Loucy (cell line): ENCODE data around the gene SLC5A10.
"Not testable (repeated sequence)": the region's sequence is repeated elsewhere in the genome, so short reads cannot be mapped to it uniquely, and the experiment has no call there.

ENCODE experiments used
- H2AFZ ChIP-seq: fragments of 200-600 bp; sonication (generic); 2 replicates; pipeline ENCODE4 v1.6.0; 2016; ENCODE audit warnings: antibody characterized with exemption, mild to moderate bottlenecking, low read length, moderate library complexity
- H3F3A ChIP-seq: fragments of 200-600 bp; 2 replicates; pipeline ENCODE4 v1.6.0; 2016; ENCODE audit warnings: antibody characterized with exemption, low read depth, mild to moderate bottlenecking
- H3K27me3 ChIP-seq: fragments of 200-600 bp; sonication (generic); 2 replicates; pipeline ENCODE4 v1.6.1; 2014; ENCODE audit warnings: low read length, mild to moderate bottlenecking; ENCODE audit not compliant: insufficient read depth, poor library complexity, severe bottlenecking
- H3K36me3 ChIP-seq: fragments of 200-600 bp; sonication (generic); 2 replicates; pipeline ENCODE4 v1.6.1; 2016; ENCODE audit warnings: low read length; ENCODE audit not compliant: insufficient read depth
- H3K4me1 ChIP-seq: fragments of 200-600 bp; sonication (generic); 2 replicates; pipeline ENCODE4 v1.5.1; 2014; ENCODE audit warnings: low read length, mild to moderate bottlenecking; ENCODE audit not compliant: insufficient read depth, poor library complexity, severe bottlenecking
- H3K4me2 ChIP-seq: fragments of 200-600 bp; sonication (generic); 2 replicates; pipeline ENCODE4 v1.6.0; 2014; ENCODE audit warnings: antibody characterized with exemption, low read length, low read depth, mild to moderate bottlenecking; ENCODE audit not compliant: poor library complexity, severe bottlenecking
- H3K4me3 ChIP-seq: fragments of 200-600 bp; sonication (generic); 2 replicates; pipeline ENCODE4 v1.5.1; 2014; ENCODE audit warnings: low read length, mild to moderate bottlenecking, mixed read lengths; ENCODE audit not compliant: poor library complexity, severe bottlenecking
- H3K79me2 ChIP-seq: fragments of 200-600 bp; sonication (generic); 2 replicates; pipeline ENCODE4 v1.6.1; 2014; ENCODE audit warnings: low read length; ENCODE audit not compliant: insufficient read depth
- H3K9ac ChIP-seq: fragments of 200-600 bp; sonication (generic); 2 replicates; pipeline ENCODE4 v1.6.0; 2014; ENCODE audit warnings: mild to moderate bottlenecking, low read depth, low read length, moderate library complexity; ENCODE audit not compliant: poor library complexity, severe bottlenecking
- H3K9me2 ChIP-seq: fragments of 200-600 bp; sonication (generic); replicated peaks from 2 replicates; pipeline ENCODE4 v1.6.1; 2016; ENCODE audit warnings: low read depth, low read length, mixed read lengths
- H3K9me3 ChIP-seq: fragments of 200-600 bp; sonication (generic); 2 replicates; pipeline ENCODE4 v1.6.1; 2014; ENCODE audit warnings: mild to moderate bottlenecking, antibody characterized with exemption, low read length, low read depth; ENCODE audit not compliant: insufficient read depth
- H4K20me1 ChIP-seq: fragments of 200-600 bp; sonication (generic); 2 replicates; pipeline ENCODE4 v1.6.0; 2014; ENCODE audit warnings: antibody characterized with exemption, low read length, mild to moderate bottlenecking; ENCODE audit not compliant: insufficient read depth, poor library complexity, severe bottlenecking

SLC5A10 gene

DNA sequence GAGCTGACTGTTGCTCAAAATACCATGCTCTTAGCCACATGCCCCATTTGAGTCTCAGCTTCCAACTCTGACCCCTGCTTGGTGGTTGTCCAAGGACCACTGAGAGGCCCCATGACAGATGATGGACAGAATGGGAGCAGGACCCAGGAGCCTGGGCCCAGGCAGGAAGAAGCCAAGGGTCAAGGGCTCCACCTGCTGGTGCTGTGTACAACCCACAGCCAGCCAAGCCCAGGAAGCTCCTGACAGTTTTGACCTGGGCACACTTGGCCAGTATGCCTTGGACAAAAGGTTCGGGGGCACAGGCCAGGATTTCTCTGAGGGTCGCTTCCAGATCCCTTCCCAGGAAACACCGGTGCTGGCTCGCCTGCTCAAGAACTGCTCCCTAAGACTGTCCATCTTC lies 79.8 kb downstream of the SLC5A10 start:
- not testable (repeated sequence) for H3K9me3 ChIP-seq, H3K4me1 ChIP-seq, H3K4me2 ChIP-seq, H3K27me3 ChIP-seq, H2AFZ ChIP-seq, H3K9ac ChIP-seq, H3K36me3 ChIP-seq, H3K4me3 ChIP-seq, H3F3A ChIP-seq, H3K9me2 ChIP-seq, H3K79me2 ChIP-seq, H4K20me1 ChIP-seq

DNA sequence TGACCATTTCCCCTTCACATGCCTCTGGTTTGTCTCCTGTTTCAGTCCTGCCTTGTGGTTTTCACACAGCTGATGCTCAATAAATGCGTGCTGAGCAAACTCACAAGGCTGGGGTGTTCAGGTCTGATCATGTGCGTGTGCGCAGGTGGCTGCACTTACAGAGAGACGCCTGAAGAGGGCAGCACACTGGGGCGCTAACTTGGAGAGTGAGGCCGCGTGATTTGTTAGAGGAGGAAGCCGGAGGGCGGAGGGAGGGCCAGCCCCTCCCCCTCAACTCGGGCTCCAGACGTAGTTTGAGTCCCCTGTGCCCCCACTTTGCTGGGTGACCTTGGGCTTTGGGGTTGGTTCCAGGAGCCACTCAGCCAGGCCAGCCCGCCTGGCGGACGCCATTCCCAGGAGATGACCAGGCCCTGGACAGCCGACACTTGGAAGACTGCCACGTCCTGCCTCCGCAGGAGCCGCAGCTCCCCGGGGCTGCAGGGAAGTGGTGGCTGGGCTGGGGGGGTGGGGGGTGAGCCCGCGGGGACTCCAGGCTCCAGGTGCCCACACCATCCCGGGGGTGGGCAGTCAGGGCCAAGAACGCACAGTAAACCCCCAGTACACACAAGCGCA lies 80.5 kb downstream of the SLC5A10 start:
- H3K4me3 ChIP-seq, H3K4me2 ChIP-seq, H3K9me2 ChIP-seq, H3K79me2 ChIP-seq, H3K9ac ChIP-seq, H3K9me3 ChIP-seq, H3F3A ChIP-seq, H3K27me3 ChIP-seq, H3K36me3 ChIP-seq, H2AFZ ChIP-seq, H3K4me1 ChIP-seq, H4K20me1 ChIP-seq: not testable (repeated sequence)

DNA sequence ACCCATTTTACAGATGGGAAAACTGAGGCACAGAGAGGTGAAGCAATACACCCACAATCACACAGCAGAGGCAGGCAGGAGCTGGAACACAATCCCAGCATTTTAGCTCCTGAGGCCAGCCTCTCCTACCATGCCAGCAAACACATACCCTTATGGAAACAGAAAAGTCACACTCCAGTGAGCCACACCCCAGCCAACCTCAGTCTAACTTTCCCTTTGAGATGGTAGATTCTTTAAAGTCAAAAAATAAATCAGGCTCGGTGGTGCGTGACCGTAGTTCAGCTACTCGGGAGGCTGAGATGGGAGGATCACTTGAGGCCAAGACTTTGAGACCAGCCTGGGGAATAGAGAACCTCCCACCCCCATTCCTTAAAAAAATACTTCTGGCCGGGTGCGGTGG lies 84.2 kb downstream of the SLC5A10 start:
- not testable (repeated sequence) for H3F3A ChIP-seq, H3K9me2 ChIP-seq, H3K27me3 ChIP-seq, H3K4me1 ChIP-seq, H4K20me1 ChIP-seq, H3K9ac ChIP-seq, H3K36me3 ChIP-seq, H3K4me2 ChIP-seq, H2AFZ ChIP-seq, H3K79me2 ChIP-seq, H3K4me3 ChIP-seq, H3K9me3 ChIP-seq

DNA sequence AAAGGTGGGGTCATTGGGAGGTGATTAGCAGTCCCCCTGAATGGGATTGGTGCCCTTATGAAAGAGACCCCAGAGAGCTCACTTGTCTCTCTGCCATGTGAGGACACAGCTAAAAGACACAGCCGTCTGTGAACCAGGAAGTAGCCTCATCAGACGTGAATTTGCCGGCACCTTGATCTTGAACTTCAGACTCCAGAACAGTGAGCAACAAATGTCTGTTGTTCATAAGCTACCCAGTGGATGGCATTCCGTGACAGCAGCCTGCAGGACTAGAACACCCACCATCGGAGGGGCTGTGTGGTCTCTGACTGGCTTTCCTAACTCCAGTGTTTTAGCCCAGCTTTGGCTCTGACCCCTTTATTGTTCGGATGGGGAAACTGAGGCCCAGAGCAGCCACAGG lies 85.6 kb downstream of the SLC5A10 start:
- not testable (repeated sequence) for H3K4me3 ChIP-seq, H3K4me1 ChIP-seq, H3K4me2 ChIP-seq, H4K20me1 ChIP-seq, H3F3A ChIP-seq, H3K9me3 ChIP-seq, H3K36me3 ChIP-seq, H3K9me2 ChIP-seq, H2AFZ ChIP-seq, H3K79me2 ChIP-seq, H3K27me3 ChIP-seq, H3K9ac ChIP-seq

DNA sequence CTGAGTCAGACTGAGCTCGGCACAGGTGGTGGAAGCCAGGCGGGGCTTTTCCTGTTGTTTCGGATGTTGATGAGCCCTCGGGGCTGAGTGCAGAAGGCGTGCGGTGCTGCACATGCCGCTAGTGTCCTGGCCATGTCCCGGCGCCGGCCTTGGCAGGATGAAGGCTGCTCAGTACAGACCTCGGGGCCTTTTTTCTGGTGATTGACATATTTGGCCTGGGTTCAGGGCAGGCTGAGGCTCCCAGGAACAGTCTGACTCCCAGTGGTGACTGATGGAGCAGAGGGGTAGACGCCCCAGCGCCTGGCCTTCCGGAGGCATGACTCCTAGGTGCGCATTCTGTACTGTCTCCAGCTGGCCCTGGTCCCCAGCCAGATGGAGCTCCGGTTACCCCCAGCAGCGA lies 86.0 kb downstream of the SLC5A10 start:
- H2AFZ ChIP-seq, H3K27me3 ChIP-seq, H3K4me1 ChIP-seq, H3K36me3 ChIP-seq, H3K9me2 ChIP-seq, H3K4me2 ChIP-seq, H4K20me1 ChIP-seq, H3K9ac ChIP-seq, H3F3A ChIP-seq, H3K9me3 ChIP-seq, H3K79me2 ChIP-seq, H3K4me3 ChIP-seq: not testable (repeated sequence)

DNA sequence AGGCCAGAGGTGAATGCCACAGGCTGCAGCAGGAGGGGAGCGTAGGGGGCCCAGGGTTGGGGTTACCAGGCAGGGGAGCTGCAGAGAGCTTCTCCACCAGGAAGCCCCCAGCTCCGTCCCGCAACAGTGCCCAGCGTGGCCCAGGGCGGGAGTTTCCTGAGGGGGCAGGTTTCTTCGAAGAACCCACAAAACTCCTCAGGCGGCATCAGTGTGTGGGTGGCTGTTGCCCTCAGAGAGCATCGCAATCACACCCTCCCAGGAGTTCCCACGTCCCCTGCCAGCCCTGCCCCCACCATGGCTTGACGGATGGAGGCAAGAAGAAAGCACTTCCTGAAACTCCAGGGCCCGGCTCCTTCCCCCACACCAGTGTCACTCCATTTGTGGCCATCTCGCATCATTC lies 86.8 kb downstream of the SLC5A10 start:
- H3K27me3 ChIP-seq, H3K4me1 ChIP-seq, H3K9ac ChIP-seq, H3K4me2 ChIP-seq, H4K20me1 ChIP-seq, H2AFZ ChIP-seq, H3K9me2 ChIP-seq, H3K36me3 ChIP-seq, H3F3A ChIP-seq, H3K4me3 ChIP-seq, H3K79me2 ChIP-seq, H3K9me3 ChIP-seq: not testable (repeated sequence)

DNA sequence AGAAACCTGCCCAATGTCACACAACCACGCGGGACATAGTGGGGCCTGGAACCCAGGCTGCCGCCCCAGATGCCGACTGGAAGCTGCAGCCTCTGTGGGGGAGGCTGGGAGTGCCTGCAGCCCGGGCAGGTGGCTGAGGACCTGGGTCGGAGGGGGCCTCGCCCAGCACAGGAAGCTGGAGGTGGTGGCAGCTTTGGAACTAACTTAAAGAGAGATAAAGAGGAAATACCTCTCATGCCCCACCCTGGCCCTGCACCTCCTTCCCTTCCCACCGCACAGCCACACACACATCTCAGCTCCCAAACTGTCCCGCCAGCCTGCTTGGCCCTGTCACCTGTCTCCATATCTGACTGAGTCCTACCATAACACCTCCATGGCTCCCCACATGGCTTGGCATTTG lies 88.4 kb downstream of the SLC5A10 start:
- H3K79me2 ChIP-seq, H3K9ac ChIP-seq, H3F3A ChIP-seq, H3K9me3 ChIP-seq, H4K20me1 ChIP-seq, H3K4me2 ChIP-seq, H3K4me1 ChIP-seq, H3K4me3 ChIP-seq, H3K9me2 ChIP-seq, H3K27me3 ChIP-seq, H3K36me3 ChIP-seq, H2AFZ ChIP-seq: not testable (repeated sequence)

DNA sequence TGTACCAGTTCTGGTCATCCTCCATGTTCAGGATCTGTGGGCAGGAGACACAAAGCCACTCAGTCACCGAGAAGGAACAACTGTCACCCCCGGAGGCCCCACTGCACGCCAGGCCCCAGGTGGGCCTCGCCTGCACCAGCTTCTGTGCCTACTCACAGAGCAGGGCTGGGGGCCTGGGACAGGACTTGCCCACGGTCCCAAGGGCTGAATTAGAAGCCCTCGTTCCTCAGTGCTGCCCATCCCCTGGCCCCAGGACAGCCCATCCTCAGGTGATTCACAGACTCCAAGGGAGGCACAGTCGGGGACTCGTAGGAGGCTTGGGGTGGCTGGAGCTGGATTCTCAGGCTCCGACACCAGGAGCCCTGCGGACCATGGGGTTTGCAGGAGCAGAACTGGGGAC lies 89.9 kb downstream of the SLC5A10 start:
- not testable (repeated sequence) for H3K36me3 ChIP-seq, H2AFZ ChIP-seq, H3F3A ChIP-seq, H3K9me3 ChIP-seq, H3K79me2 ChIP-seq, H3K4me1 ChIP-seq, H3K9ac ChIP-seq, H3K4me2 ChIP-seq, H4K20me1 ChIP-seq, H3K4me3 ChIP-seq, H3K27me3 ChIP-seq, H3K9me2 ChIP-seq
